Stomach smooth muscle (tissue), 2 donors: ENCODE data around the gene MERTK.
"Not testable (repeated sequence)": the region's sequence is repeated elsewhere in the genome, so short reads cannot be mapped to it uniquely, and the experiment has no call there.

ENCODE experiments used
- H3K27ac ChIP-seq: one replicate; pipeline ENCODE4 v1.7.0; 2013; ENCODE audit warnings: mild to moderate bottlenecking, low read length, inconsistent platforms
- H3K27me3 ChIP-seq, 2 donors: one replicate each; pipeline ENCODE4 v1.7.0; 2013; ENCODE audit warnings: low read length in 2 of 2; ENCODE audit not compliant: insufficient read depth in 2 of 2, control insufficient read depth in 1 of 2
- H3K36me3 ChIP-seq, 2 donors: one replicate each; pipeline ENCODE4 v1.7.0; 2013; ENCODE audit warnings: low read length in 2 of 2; ENCODE audit not compliant: control insufficient read depth in 2 of 2, insufficient read depth in 2 of 2
- H3K4me1 ChIP-seq: one replicate; pipeline ENCODE4 v1.7.0; 2013; ENCODE audit warnings: low read length; ENCODE audit not compliant: control insufficient read depth, insufficient read depth
- H3K4me3 ChIP-seq, 2 donors: one replicate each; pipeline ENCODE4 v1.7.0; 2013; ENCODE audit warnings: low read length in 2 of 2
- H3K9ac ChIP-seq, 2 donors: one replicate each; pipeline ENCODE4 v1.7.0; 2013; ENCODE audit warnings: low read length in 2 of 2, mild to moderate bottlenecking in 1 of 2
- H3K9me3 ChIP-seq, 2 donors: one replicate each; pipeline ENCODE4 v1.7.0; 2013; ENCODE audit warnings: low read length in 2 of 2; ENCODE audit not compliant: control insufficient read depth in 2 of 2
- donor health status: healthy.
- donor health status: Pancreatic carcinoma.

The MERTK gene

GRCh38 chr2:112055730-112056625, 157.6 kb downstream of the MERTK start:
- Histone ChIP-seq H3K4me1 (peaks cover 9% of the 10 kb centered on the region), H3K27ac (peak overlapping the region; percentile 90), H3K36me3 (no peaks in the 10 kb centered on the region), H3K27me3 (no peaks in the 10 kb centered on the region), H3K9ac (peak overlapping the region; percentile 76 to 80), H3K9me3 (no peaks in the 10 kb centered on the region), H3K4me3 (peak overlapping the region; percentile 87 to 90)

GRCh38 chr2:112056626-112056987, 158.2 kb downstream of the MERTK start:
- Histone ChIP-seq H3K36me3 (no peaks in the 10 kb centered on the region), H3K27ac (peak overlapping the region; percentile 90), H3K4me1 (peaks cover 9% of the 10 kb centered on the region), H3K4me3 (peak overlapping the region; percentile 87 to 90), H3K9me3 (no peaks in the 10 kb centered on the region), H3K9ac (peak overlapping the region in 1 of 2 donors; percentile 76), H3K27me3 (no peaks in the 10 kb centered on the region)

GRCh38 chr2:112059671-112060070, 161.3 kb downstream of the MERTK start:
- H3K27me3 ChIP-seq: no peaks in the 10 kb centered on the region
- no peak overlapping the region for H3K27ac ChIP-seq
- H3K9me3 ChIP-seq: no peaks in the 10 kb centered on the region
- H3K4me3 ChIP-seq: no peak overlapping the region
- no peak overlapping the region for H3K9ac ChIP-seq
- H3K4me1 ChIP-seq: peaks cover 3% of the 10 kb centered on the region
- peaks cover 9 to 10% of the 10 kb centered on the region in 2 donors for H3K36me3 ChIP-seq

GRCh38 chr2:112061299-112061698, 162.9 kb downstream of the MERTK start:
- Histone ChIP-seq H3K4me3 (no peak overlapping the region), H3K36me3 (peaks cover 10 to 13% of the 10 kb centered on the region in 2 donors), H3K4me1 (peaks cover 3% of the 10 kb centered on the region), H3K9me3 (no peaks in the 10 kb centered on the region), H3K27me3 (no peaks in the 10 kb centered on the region), H3K27ac (no peak overlapping the region), H3K9ac (no peak overlapping the region)

GRCh38 chr2:112061840-112062239, 163.4 kb downstream of the MERTK start:
- no peak overlapping the region for H3K4me3 ChIP-seq
- H3K9me3 ChIP-seq: no peaks in the 10 kb centered on the region
- peaks cover 10 to 14% of the 10 kb centered on the region in 2 donors for H3K36me3 ChIP-seq
- H3K27ac ChIP-seq: no peak overlapping the region
- no peaks in the 10 kb centered on the region for H3K27me3 ChIP-seq
- H3K4me1 ChIP-seq: peaks cover 2% of the 10 kb centered on the region
- H3K9ac ChIP-seq: no peak overlapping the region

GRCh38 chr2:112062894-112063293, 164.5 kb downstream of the MERTK start:
- Histone ChIP-seq H3K4me1 (no peaks in the 10 kb centered on the region), H3K36me3 (peaks cover 14 to 18% of the 10 kb centered on the region in 2 donors), H3K27me3 (no peaks in the 10 kb centered on the region), H3K27ac (no peak overlapping the region), H3K9ac (no peak overlapping the region), H3K4me3 (no peak overlapping the region), H3K9me3 (no peaks in the 10 kb centered on the region)

- H3K27ac ChIP-seq: no peak overlapping the region
- no peak overlapping the region for H3K9ac ChIP-seq
- H3K4me1 ChIP-seq: no peaks in the 10 kb centered on the region
- no peaks in the 10 kb centered on the region for H3K9me3 ChIP-seq
- no peak overlapping the region for H3K4me3 ChIP-seq
- peaks cover 17 to 22% of the 10 kb centered on the region in 2 donors for H3K36me3 ChIP-seq
- H3K27me3 ChIP-seq: no peaks in the 10 kb centered on the region
These were observed 167.1 kb downstream of the MERTK start for GRCh38 chr2:112065486-112065885.

- Histone ChIP-seq H3K4me1 (no peaks in the 10 kb centered on the region), H3K36me3 (peaks cover 17 to 22% of the 10 kb centered on the region in 2 donors), H3K4me3 (no peak overlapping the region), H3K27ac (no peak overlapping the region), H3K9ac (no peak overlapping the region), H3K9me3 (no peaks in the 10 kb centered on the region), H3K27me3 (no peaks in the 10 kb centered on the region)
These were observed 167.6 kb downstream of the MERTK start for GRCh38 chr2:112065966-112066365.

GRCh38 chr2:112069794-112070193, 171.4 kb downstream of the MERTK start:
- not testable (repeated sequence) for H3K4me3 ChIP-seq, H3K27ac ChIP-seq, H3K27me3 ChIP-seq, H3K4me1 ChIP-seq, H3K9me3 ChIP-seq, H3K9ac ChIP-seq
- H3K36me3 ChIP-seq: peaks cover 7 to 13% of the 10 kb centered on the region in 2 donors

GRCh38 chr2:112073875-112074274, 175.5 kb downstream of the MERTK start:
- no peaks in the 10 kb centered on the region for H3K27me3 ChIP-seq
- H3K9me3 ChIP-seq: no peaks in the 10 kb centered on the region
- peaks cover 6 to 13% of the 10 kb centered on the region in 2 donors for H3K36me3 ChIP-seq
- H3K27ac ChIP-seq: no peak overlapping the region
- H3K9ac ChIP-seq: no peak overlapping the region
- H3K4me1 ChIP-seq: no peaks in the 10 kb centered on the region
- H3K4me3 ChIP-seq: no peak overlapping the region

GRCh38 chr2:112074506-112074905, 176.1 kb downstream of the MERTK start:
- H3K9me3 ChIP-seq: no peaks in the 10 kb centered on the region
- no peak overlapping the region for H3K4me3 ChIP-seq
- peaks cover 7 to 9% of the 10 kb centered on the region in 2 donors for H3K36me3 ChIP-seq
- H3K4me1 ChIP-seq: no peaks in the 10 kb centered on the region
- no peak overlapping the region for H3K9ac ChIP-seq
- H3K27me3 ChIP-seq: no peaks in the 10 kb centered on the region
- no peak overlapping the region for H3K27ac ChIP-seq
